Measurements from ENCODE around the gene FMNL2. TPM values are rescaled to one million over a fixed set of nuclear protein-coding genes. Genes with fewer than 3 reads are reported as not detected.
A peak's percentile ranks its signal among the peaks of the same experiment; 100 is the strongest.

The FMNL2 gene
- polyA plus RNA-seq, 10 donors = 21.4 to 41.1 (median 26.5) TPM

DNA sequence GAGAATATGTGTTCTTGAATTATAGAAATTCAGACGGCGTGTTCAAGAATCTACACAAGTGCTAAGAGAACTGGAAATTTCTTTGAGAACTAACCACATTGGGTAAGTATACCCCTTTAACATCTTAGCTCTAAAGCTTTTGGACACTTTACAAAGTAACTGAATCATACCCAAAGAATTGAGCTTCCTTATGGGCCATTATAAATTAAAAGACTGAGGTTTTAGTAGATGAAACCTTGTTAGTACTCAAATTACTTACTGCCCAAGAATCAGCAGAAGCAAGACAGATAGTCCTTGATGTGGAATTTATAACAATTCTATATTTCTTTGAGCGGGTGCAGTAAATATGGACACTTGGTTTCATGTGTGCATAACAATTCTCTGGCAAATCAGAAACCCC lies 214.0 kb downstream of the FMNL2 start:
- no peak for DNase-seq

GRCh38 chr2:152549423-152549822 lies 214.4 kb downstream of the FMNL2 start:
- no peak for DNase-seq

GRCh38 chr2:152550386-152550785 lies 215.4 kb downstream of the FMNL2 start:
- no peak for DNase-seq

- no peak for DNase-seq
Measured at GRCh38 chr2:152552888-152553287, 217.9 kb downstream of the FMNL2 start.

DNA sequence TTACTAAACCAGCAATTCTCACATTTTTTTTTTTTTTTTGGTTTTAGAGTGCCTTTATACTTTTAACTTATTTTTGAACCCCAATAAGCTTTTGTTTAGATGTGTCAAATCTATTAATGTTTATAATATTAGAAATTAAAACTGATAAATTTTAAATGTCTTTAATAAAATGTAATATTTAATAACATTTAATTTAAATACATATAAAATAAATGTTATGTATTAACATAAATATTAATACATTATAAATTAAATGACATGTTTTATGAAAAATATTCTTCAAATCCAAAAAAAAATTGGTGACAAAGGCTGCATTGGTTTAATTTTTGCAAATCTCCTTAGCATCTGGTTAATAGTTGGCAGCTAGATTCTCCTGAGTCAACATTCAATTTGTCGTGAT lies 218.5 kb downstream of the FMNL2 start:
- no peak for DNase-seq

DNA sequence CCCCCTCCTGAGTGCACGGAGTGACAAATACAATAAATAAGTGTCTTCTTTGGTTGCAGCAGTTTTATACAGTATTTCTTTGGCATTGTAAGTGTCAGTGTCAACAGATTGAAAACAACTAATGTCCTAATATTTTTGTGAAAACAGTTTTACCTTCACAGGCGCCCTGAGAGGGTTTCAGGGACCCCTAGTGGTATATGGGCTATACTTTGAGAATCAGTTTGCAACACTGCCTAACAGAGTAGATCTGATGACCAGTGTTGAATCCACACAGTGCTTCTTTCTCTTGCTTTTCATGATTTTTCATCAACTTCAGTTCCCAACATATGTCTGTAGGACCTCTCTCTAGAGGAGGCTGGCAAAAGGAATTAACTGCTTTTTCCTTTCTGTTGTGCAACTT lies 220.1 kb downstream of the FMNL2 start:
- no peak for DNase-seq

GRCh38 chr2:152556506-152556905 lies 221.5 kb downstream of the FMNL2 start:
- DNase-seq = no peak

DNA sequence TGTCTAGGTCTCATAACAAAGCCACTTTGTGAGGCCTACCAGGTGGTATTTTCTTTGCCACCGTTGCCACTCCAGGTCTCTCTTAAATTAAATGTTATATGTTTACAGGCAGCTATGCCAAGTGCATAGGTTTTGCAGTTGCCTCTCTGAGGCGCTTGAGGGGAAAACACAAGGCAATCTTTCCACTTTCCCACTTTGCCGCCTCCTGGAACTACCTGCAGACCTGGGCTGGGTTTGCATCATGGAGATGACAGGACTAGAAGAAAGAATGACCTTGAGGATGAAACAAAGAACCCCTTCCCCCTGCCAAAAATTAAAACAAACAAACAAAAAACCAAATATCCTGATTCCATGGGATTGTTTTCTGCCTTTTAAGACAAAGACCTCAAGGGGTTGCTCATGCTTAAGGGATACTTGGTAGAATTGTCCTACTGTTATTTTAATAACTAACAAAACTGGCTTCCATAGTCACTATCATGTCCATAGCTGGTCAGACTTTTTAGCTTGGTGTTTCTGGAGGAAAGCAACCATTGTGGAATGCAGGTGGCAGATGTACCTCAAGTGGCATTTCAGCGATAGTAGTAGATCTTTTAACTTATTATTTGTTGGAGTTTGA lies 222.4 kb downstream of the FMNL2 start:
- no peak for DNase-seq

DNA sequence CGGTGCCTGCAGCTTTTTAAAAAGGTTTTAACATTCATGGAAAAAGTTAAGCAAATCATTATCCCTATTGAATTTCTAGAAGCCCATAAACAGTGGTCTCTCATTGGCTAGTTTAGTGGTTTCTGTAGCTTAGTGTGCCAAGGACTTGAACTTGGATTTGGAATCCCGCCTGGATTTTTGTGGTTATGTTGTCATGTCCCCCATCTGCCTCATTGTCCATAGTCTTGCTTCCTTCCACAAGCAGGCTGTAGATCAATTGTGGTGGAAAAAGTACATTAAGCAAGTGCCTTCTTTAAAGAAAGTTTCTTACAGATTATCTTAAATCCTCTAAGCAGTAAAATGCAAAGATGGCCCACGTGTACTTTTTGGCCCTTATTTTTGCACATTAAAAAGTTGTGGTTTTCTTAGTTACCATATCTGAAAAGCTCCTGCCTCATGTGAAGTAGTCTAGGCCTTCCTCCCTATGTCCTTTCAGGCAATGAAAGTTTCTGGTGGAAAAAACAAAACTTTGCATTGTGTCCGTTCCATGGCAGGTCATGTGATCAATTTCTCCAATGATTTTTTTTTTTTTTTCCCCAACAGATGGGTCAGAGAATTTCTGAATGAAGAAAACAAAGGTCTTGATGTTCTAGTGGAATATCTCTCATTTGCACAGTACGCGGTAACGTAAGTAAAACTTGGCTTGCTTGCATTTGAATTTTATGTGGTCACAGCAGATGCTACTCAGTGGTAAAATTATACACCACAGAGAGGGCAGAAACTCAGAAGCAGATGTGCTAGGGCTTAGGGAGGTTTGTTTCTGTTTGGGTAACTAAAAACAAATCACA lies 223.4 kb downstream of the FMNL2 start:
- DNase-seq = peak; percentile 64 to 87 (median 80)

DNA sequence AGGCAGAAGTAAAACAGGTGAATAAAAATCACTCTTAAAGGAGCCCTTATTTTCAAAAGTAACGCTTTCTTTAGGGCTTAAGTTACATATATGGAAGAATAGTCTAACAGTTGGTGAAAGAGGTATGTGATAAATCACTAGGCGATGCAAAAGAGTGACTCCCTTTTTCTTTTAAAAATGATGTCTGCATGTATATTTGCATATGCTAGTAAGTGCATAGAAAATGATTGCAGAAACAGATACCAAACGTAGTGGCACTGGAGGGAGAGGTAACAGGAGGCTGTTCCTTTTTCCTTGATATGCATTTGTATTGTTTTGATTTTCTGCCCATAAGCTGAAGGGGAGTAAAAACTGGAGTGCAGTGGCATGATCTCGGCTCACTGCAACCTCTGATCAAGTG lies 224.0 kb downstream of the FMNL2 start:
- DNase-seq = no peak

GRCh38 chr2:152560166-152560565 lies 225.2 kb downstream of the FMNL2 start:
- DNase-seq = peak; percentile 56 to 76 (median 65)

- DNase-seq = no peak
Measured at GRCh38 chr2:152560873-152561595, 226.1 kb downstream of the FMNL2 start.

GRCh38 chr2:152562198-152562884 lies 227.4 kb downstream of the FMNL2 start:
- peak in 1 of 3 donors; percentile 56 for DNase-seq

- DNase-seq = no peak
Measured at GRCh38 chr2:152563764-152564163, 228.8 kb downstream of the FMNL2 start.

DNA sequence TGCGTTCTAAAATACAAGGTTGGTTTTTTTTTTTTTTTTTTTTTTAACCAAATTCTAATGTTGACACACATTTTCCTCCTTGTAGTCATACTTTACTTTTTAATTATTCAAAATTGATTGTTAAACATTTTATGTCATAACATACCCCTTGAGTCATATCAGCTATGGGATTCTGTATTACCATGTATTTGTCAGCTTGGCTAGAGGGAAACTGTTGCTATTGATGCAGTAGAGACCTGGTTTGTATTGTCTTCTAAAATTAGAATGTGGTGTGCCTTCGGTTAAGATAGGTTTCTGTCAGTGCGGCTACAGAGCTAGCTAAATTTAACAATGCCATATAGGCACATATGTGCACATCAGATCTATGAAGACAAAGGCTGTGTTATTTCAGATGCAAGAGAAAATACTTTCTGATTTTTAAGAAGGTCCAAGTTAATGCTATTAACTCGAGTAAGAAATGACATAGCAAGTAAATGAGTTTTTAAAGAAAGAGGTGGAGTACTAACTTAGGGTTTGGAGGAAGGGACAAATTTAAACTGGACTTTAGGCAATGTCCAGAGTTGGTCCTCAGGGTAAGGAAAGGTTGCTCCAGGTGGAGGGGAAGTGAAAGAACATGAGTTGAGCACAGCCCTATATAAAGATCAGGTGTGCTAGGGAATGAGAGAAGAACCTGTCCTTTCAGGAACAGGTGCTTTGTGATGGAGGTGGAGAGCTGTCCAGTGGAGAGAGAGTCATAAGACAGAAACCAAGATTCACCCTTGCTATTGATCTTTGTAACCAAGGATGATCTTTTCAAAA lies 230.0 kb downstream of the FMNL2 start:
- no peak for DNase-seq

- DNase-seq = no peak
Measured at GRCh38 chr2:152565884-152566727, 231.1 kb downstream of the FMNL2 start.

- no peak for DNase-seq
Measured at GRCh38 chr2:152566728-152567069, 231.7 kb downstream of the FMNL2 start.

DNA sequence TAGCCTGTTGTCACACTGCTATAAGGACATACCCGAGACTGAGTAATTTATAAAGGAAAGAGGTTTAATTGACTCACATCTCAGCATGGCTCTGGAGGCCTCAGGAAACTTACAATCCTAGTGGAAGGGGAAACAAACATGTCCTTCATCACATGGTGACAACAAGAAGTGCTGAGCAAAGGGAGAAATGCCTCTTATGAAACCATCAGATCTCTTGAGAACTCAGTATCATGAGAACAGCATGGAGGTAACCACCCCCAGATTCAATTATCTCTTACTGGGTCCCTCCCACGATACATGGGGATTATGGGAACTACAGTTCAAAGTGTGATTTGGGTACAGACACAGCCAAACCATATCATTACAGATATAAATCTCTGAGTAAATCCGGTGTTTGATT lies 233.6 kb downstream of the FMNL2 start:
- no peak for DNase-seq

GRCh38 chr2:152569186-152569585 lies 234.2 kb downstream of the FMNL2 start:
- DNase-seq = no peak

DNA sequence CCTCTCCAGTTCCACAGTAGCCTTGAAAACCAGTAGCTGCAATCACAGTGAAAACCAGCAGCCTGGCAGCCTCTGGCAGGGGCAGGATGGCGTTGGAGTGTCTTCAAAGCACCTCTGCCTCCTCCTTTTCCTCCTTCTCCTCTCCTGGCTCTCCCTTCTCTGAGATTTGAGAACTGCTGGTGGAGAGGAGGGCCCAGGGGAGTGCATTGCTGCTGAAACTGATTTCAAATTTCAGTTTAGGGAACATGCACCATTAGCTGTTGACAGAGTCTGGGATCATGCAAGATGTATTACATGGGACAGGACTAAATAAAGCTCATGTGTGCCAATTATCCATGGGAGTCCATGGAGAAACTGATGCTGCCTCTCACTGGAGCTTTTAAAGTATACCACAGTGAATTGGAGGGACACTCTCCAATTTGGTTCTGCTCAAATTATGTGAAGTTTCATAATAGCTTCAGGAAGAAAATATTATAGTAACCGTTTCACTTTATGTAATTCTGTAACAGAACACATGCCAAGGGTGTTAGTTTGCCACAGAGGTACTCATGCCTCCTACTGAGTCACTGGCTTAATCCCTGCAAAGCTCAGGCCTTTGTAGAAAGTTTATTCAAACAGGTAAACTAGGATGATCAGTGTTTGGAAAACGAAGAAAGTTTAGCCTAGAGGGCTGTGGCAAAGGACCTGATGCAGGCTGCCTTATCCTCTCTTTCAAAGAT lies 236.2 kb downstream of the FMNL2 start:
- DNase-seq = peak in 1 of 3 donors; percentile 70

Measured in muscle of back (tissue), 11 donors.